Cortex of kidney (tissue), 1 donor: ENCODE measurements around the gene C12orf60.

Experiments used
- DNase-seq: peaks from one replicate; lab custom pipeline; 2025; lab: John Stamatoyannopoulos, UW

C12orf60 gene

DNA sequence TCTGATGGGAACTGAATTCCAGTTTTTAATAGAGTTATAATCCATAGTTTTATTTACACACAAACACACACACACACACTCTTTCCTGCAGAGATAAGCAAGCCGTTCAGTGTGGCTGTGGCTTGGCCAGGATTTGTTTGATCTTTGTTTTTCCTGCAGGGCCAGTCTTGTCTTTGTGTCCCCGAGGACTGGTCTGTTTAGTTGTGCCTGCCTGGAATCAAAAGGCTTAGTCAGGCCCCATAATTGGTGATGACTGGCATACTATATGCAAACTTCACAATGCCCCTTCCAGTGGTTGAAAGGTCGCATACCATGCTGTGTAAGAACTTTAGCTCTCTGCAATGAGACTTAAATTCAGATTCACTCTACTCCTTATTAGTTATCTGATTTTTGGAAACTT is 26.2 kb upstream of the C12orf60 start:
- DNase-seq, result no peak

DNA sequence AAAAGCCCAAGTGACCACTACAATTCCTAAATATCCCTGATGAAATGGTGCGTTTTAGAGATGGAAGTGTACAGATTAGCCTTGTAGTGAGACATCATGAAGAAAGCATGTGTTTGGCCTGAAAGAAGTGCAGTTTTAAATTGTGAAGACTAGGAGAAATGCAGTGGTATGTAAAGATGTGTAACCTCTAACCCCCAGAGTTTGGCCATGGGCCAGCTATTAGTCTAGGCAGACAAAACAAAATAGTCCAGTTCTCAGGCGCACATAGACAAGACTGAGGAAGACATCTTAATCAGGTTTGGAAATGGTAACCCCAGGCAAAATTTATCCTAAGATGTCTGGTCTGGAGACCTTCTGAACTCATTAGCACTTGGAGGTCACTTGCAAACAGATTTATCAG is 23.6 kb upstream of the C12orf60 start:
- no peak for DNase-seq

DNA sequence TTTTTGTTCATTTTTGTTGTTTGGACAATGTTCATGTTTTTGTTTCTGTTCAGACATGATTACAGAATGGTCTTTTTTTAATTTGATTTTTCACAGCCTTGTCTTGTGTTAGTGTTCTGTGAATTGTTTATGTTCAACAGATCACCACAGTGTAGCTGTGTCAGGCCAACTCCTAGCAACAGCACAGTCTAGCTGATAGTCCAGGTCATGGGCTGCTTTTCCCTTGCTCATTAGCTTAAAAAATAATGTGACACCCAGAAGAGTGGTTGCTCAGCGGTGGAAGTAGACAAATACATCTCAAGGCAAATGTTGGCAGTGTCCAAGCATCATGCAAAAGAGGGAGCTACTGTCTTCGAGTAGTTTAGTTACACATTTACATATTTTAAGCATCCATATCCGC is 22.6 kb upstream of the C12orf60 start:
- no peak for DNase-seq

DNA sequence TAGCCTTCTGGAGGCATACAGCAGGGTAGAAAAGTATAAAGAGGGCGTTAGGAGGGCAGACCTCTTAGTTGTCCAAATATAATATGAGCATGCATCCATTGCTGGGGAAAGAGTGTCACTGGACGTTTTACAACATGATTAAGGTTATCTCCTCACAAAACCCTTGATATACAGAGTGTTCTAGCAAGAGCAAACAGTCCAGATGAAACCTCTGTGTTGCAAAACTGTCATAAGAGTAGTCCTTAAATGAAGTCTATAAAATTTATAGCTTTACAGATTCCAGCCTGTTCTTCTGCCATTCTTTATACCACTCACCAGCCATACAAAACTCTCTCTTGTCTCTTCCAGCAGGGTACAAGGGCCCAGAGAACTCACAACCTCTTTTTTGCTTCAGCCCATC is 21.9 kb upstream of the C12orf60 start:
- DNase-seq, result no peak

DNA sequence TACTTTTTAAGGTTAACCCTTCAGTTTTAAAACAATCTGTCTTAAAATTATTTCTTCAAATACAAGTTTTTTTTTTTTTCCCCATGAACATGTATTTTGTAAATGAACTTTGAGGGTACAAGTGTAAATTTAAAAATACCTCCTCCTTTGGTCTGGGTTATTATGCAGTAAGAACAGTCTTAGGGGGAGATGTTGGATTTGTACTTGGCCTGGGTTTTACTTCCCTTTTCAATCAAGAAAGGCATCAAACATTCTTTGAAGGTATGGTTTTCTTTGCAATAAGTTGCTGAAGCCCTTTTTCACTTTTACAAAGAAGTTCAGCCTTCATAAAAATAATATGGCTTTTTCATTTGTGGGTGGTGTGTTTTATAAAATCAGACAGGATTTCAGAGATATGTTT is 20.7 kb upstream of the C12orf60 start:
- no peak for DNase-seq

DNA sequence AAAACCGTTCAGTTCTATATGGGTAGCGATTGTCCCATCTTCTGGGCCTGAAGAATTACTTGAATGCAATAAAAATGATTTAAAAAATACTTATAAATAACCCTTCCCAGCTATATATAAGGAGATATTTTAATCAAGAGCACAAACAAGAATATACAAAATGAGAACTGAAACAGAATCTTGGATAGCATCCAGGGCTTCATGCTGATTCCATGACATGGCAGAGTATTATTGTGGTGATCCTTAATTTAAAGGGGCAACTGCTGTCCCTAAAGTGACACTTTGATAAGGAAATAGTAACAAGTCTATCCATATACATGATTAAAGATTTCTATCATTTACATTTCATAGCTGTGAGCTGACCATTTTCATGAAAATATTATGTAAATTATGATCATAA is 19.0 kb upstream of the C12orf60 start:
- DNase-seq, result no peak

DNA sequence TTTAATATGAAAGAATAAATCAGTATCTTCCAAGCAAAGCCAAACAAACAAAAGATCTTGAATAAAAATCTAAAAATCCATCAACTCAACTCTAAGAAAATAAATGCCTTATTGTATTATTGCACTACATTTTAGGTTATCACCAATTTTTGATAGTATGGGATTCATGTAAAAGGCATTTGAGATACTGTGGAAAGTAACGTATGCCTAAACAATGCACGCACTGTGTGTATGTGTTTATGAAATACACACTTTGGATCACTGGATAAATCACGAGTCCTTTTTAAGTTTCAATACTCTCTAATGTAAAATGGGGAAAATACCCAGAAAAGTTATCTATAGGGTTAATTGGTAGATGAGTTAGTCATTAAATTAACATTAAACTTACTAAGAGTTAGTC is 17.9 kb upstream of the C12orf60 start:
- DNase-seq, result no peak

DNA sequence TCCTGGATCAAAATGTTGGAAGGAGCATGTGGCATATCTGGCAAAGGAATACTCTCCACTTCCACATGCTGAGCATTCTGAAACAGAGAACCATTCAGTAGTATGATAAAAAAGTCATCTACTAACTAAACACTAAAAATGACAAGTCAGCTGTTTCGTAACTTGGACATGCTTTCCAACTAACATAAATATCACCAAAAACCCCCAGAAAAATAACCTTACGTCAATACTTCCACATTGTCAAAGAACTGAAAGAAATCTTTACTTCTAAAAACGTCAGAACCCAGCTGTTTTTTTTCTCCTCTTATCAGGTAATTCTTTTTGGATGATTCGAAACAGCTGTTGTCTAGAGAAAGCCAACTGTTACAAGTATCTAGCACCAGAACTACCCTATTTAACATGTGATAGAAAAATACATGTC is 8.4 kb upstream of the C12orf60 start:
- no peak for DNase-seq

DNA sequence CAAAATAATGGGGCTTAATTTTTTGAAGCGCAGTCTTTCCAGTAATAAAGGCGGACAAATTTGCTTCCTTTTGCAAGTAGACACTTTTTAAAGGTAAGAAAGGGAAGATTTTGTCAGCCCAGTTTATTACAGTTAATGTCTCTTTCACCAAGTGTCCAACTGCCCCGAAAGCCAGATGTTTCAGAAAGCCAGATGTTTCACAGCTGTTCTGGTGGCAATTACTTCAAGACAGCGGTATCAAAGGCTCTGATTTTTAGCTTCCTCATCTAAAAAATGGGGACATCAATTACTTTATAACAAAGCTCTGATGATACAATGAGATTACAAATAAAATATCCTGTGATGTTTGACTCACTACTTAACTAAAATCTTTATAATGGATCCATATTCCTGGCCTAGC is 1.2 kb upstream of the C12orf60 start:
- DNase-seq, result no peak

DNA sequence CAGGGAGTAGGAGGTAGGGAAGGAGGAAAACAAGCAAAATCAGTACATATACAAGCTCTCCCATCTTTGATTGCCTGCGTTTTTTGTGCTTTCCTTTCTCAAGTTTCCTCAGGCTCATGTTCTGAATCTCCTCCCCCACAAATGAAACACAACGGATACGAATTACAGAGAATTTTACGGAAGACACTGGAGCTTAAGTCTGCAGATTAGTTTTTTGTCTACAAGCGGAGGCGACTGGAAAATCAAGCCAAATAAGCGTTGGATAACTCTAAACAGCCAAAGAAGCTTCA is 804 bp upstream of the C12orf60 start:
- no peak for DNase-seq

DNA sequence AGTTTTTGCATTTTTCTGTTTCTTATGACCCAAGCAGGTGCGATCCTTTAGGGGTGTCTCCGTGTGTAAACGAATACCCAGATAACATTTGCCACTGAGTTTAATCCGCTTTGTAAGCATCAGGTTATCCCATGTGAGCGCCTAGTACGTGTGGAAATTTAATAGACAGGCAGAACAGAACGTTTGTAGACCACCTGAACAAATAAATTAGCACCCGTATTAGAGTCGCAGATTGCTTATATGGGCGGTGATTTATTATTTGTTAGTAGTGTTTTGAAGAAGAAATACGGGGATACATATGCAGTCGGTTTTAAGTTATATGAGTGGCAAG is 325 bp downstream of the C12orf60 start:
- DNase-seq, result no peak

DNA sequence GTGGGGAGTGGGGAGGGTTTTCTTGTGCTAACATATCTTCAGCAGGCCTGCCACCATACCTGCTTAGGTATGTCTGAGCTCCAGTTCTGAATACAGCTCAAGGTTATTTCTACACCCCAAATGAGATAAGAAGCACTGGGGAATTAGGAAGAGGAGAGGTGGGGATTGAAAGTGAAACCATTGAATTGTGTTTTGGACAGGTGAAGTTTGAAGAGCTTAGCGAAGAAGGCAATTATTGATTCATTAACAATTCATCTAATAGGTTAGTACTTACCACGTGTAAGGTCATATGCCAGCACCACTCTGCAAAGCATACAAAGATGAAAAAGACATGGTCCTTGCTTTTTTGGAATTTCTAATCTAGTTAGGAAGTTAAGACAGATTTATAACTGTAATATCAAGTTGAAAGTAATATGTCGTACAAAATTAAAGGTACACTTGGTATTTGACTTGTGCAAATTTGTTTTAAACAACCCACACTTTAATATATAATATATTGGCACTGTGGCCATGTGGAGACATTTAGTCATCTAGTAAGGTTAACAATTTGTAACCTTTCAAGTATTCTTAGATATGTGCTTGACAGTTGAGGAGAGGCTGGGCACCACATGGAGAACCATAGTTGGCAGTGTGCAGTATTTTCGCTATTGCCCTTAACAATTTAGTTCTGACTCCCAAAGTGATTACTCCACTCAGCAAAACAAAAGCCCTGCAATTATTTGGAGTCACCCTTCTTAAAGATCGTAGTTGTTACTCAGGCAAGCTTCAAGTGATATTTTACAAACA is 6.9 kb downstream of the C12orf60 start:
- no peak for DNase-seq

DNA sequence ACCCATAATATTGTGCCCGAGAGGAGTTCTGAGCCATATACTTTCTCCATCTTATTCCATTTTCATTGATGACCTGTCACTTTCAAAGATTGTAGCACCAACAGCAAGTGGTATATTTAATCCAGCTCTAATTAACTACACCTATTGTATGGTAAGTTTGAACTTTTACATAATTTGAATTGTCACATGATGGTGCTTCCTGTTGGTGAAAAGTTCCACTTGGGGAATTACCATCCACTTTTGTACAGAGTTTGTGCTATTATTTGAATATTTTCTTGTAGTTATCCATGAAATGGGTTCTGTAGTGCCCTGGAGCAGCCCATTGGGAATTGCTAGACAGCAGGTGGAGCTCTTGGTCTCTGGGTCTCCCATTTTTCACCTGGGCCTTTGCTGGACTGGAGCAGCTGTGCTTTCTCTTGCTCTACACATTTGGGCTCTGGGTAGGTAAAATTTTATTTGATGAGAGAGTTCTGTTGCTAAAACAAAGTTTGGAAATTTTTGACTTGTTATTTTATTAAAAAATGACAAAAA is 7.5 kb downstream of the C12orf60 start:
- DNase-seq, result no peak

DNA sequence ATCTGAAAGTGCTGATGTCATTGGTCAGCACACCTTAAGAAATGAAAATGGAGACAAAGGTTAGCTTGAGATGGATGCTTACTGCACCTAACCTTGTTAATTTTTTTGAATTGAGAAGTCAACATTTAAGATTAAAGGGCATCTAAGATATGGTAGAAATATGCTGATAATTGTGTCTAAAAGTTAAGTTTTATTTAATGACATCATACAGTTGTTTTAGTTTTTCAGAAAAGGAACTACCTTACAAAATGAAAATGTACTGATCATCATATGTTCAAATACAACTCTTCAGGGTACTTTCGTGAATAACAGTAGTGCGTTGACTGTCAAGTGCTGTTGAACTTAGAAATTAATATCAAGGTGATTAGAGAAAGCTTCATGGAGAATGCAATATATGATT is 8.0 kb downstream of the C12orf60 start:
- DNase-seq, result no peak

DNA sequence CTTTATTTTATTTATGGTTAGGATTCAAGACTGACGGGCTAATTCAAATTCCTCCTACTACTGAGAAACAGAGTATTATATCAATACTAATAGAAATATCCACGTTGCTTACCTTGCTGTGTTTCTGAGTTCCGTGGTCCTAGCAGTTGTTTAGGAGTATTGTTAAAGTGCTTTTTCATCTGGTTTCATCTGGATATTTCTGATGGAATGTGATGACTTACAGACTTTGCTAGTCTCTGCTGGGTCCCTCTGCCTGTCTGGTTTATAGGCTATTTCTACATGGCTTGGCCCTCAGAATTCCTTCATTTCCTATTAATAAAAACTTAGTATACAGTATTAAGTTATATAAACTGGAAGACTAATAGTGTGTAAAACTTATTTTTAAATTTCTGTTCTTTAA is 10.5 kb downstream of the C12orf60 start, which contains the start of gene SMCO3:
TSS of gene SMCO3 (minus strand) at position 169 of the 400 bp plus-strand sequence. CDS start 7,502 bp downstream, outside the sequence.
- no peak for DNase-seq

DNA sequence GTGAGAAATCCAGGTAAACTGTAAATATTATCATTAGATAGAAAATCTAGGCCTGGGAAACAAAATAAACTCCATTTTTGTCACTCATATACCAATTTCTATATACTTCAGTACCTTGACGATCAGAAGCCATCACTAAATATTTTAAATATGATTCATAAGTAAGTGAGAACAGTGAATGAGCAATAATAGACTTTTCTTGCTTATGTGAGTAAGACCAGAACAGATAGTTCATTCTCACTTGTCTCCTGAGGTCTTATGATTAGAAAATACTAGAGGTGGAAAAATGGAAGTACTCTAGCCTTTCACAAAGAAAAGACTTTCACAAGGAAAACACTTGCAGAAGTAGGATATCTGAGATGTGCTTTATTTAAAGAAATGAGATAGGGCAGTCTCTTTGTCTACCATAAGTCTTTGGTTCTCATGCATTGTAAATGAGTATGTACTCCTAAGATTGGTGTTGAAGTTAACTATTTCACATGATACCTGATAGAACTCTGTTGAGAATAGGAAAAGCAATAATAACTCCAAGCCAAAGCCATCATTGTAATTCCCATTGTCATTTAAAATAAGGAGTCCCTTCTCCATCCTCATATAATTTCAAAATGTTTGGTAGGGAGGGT is 20.7 kb downstream of the C12orf60 start:
- no peak for DNase-seq

DNA sequence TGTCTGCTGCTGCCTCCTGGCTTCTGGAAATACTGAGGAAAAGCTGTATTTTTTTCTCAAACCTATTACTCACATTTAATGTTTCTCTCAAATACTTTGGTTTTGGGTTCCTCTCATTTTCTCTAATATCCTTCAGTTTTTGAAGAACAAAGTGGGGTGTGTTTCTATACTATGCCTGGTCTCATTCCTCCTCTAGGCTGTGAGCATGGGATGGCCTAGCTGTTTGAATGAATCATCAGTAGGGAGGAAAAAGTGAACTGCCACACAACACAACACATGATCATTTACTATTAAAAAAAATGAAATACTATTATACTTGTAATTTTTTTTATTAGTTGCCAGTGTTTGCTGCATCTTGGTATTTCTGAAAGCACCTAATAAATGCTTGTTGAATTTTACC is 21.8 kb downstream of the C12orf60 start:
- DNase-seq, result no peak

DNA sequence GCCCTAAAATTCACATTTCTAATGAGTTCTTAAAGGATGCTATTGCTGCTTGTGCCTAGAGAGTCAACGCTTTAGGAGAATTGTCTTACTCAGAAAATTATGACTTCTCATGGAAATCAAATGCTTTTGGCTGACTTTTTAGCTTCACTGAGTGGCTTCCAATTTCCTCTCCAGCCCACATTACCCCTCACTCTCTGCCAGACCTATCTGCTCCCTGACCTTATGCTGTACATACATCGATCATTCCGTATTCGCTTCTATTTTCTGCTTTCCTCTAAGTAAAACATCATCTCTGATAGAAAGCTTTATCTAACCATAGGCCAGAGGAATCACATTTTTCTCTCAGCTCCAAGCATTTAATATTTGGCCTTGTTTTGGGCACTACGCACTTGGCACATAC is 23.0 kb downstream of the C12orf60 start:
- DNase-seq, result no peak

DNA sequence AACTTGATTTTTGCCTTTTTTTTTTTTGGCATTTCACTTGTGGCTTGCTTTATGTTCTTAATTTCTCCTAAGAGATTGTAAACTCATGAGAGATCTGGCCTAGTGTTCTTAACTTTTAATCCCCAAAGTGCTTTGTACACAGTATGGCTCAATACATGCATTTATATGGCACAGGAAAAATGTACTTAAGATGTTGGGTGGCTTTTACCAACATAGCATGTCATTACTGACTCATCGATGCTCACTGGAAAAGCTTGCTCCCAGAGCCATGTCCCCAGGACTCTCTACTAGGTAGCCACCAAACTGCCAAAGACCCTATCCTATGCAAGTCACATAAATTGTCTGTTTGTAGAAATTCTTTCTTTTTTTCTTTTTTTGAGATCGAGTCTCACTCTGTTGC is 23.6 kb downstream of the C12orf60 start:
- no peak for DNase-seq

DNA sequence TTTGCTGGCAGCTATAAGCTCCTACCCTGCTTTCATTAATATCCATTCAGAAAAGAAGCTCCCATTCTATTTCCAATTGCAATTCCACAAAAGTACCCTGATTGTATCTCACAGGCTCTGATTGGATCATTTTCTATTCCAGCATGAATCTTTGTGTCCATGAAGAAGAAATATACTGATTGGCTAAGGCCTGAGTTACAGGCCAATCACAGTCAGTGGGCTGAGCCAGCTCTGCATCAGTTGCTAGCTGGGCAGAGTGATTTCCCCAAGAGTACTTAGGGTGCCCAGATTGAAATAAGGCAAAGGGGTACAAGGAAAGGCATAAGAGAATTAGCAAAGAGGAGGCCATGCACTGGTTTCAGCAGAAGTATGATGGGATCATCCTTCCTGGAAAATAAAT is 25.4 kb downstream of the C12orf60 start:
- DNase-seq, result no peak

DNA sequence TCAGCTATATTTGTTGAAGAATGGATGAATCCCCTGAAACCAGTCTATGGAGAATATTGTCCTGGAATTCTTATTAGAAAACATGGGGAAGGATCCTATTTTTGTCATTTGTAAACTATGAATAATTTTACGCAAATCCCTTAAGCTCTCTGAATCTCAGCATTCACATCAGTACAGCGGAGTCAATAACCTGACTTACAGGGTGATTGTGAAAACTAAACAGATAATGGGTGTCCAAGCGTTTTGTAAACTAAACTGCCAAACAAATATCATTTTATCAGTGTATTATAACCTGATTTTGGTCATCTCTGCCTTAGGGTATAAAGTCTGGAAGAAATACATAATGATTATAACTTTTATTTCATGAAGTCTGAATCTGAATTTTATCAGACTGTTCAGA is 29.9 kb downstream of the C12orf60 start:
- no peak for DNase-seq

DNA sequence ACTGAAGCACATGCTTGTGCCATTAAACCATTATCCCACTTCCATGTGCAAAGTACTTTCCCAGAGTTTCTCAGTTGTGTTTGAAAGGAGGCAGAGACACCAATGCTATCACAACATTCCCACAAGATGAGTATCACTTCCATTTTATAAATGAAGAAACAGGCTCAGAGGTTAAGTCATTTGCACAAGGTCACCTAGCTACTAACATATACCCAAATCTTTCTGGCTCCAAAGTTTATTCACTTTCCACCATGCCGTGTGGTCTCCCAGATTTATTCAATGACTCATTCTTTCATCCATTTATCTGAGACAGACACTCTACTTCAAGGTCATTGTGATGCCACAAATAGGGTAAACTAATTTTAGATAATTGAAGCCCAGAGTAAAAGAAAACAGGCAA is 30.5 kb downstream of the C12orf60 start:
- DNase-seq, result no peak

DNA sequence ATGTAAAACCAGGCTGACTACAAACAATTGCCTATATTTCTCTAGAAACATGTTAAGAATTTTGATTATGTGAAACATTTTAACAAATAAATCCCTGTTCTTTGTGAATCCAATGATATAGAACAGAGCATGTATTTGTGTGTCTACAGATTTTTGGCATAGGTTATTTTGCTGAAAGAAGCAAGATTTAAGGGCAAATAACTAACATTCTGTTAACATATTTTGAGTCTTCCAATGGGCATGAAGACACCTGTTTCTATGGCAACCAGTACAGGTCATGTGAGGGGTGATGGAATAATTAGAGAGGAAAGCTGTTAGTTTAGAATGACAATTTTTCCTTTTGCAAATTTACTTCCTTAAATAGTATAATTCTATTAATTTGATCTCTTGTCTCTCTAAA is 31.0 kb downstream of the C12orf60 start:
- DNase-seq, result no peak
